Prostate gland (tissue), 2 donors: ENCODE measurements around the gene HLX.

Experiments used
- POLR2A ChIP-seq: fragments of 450-650 bp; IDR thresholded peaks from one replicate; pipeline ENCODE4 v1.6.1; 2016; ENCODE audit warnings: antibody characterized with exemption, mild to moderate bottlenecking
- POLR2AphosphoS5 ChIP-seq: sonication (generic); formaldehyde crosslinking; IDR thresholded peaks from one replicate; pipeline ENCODE4 v1.6.1; 2017; ENCODE audit warnings: antibody characterized with exemption
- TF ChIP-seq, protein P1 (sequence below), 4 experiments: fragments of 200-600 bp in 2 of 4; fragments of 450-650 bp in 2 of 4; sonication (generic) in 2 of 4; IDR thresholded peaks; 1 replicate in 3 of 4; 2 replicates in 1 of 4; pipeline ENCODE4 v1.5.1; 2016 to 2019; ENCODE audit warnings: antibody characterized with exemption in 4 of 4, mild to moderate bottlenecking in 2 of 4, moderate library complexity in 2 of 4

DNA sequence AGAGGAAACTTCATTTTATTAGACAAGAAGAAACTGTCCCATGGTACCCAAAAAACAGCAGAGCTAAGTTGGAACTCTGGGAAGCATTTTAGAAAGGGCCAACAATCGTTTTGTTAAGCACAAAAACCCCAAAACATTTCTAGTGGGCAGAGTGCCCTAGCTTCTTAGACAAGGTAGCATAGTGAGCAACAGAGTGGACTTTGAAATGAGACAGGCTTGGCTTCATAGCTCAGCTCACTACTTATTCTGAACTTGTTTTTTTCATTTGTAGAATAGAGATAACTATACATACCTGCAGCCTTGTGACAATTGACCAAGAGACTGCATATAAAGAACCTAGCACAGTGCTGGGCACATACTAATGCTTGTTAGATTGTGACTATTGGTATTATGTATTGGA is 50.1 kb downstream of the HLX start:
- TF ChIP-seq, protein P1, sequence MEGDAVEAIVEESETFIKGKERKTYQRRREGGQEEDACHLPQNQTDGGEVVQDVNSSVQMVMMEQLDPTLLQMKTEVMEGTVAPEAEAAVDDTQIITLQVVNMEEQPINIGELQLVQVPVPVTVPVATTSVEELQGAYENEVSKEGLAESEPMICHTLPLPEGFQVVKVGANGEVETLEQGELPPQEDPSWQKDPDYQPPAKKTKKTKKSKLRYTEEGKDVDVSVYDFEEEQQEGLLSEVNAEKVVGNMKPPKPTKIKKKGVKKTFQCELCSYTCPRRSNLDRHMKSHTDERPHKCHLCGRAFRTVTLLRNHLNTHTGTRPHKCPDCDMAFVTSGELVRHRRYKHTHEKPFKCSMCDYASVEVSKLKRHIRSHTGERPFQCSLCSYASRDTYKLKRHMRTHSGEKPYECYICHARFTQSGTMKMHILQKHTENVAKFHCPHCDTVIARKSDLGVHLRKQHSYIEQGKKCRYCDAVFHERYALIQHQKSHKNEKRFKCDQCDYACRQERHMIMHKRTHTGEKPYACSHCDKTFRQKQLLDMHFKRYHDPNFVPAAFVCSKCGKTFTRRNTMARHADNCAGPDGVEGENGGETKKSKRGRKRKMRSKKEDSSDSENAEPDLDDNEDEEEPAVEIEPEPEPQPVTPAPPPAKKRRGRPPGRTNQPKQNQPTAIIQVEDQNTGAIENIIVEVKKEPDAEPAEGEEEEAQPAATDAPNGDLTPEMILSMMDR (IDR thresholded peaks at IDR 0.05) = no peak
- TF ChIP-seq POLR2A (no peak), POLR2AphosphoS5 (no peak)
